ENCODE results near the gene XPR1.

- TF ChIP-seq CTCF (IDR thresholded peaks at IDR 0.05) (no peak), EP300 (IDR thresholded peaks at IDR 0.05) (no peak), POLR2A (IDR thresholded peaks at IDR 0.05) (no peak)
These were observed 141.5 kb downstream of the XPR1 start for GRCh38 chr1:180773210-180773865.
